H1 (cell line): ENCODE data around the gene PCDH8. TPM values are rescaled to one million over a fixed set of nuclear protein-coding genes. Genes with fewer than 3 reads are reported as not detected.

Experiments used
- GTF2F1 ChIP-seq: IDR thresholded peaks from 2 replicates; pipeline ENCODE4 v1.6.1; 2012; ENCODE audit warnings: low read depth, low read length, improper control_type of control experiment, borderline replicate concordance
- polyA plus RNA-seq, 7 experiments: library from polyadenylated mRNA; depleted of rRNA in 3 of 7; stranded (reverse) in 5 of 7; unstranded in 2 of 7; fragments of >200 nt in 5 of 7; fragments of 200-250 nt in 2 of 7; gene quantifications; 1 replicate in 5 of 7; 2 replicates in 1 of 7; 4 replicates in 1 of 7; pipeline versions ENCODE4 v1.2.1 to v1.2.3, GENCODE V29; 2011 to 2013; ENCODE audit warnings: missing spikeins in 2 of 7, mixed read lengths in 2 of 7
- total RNA-seq: library from RNA; stranded (reverse); fragmentation: NEBNext Ultra II Directional; extraction: Animal tissue kit (Norgen Biotek cat#: 25700); gene quantifications from 2 replicates; pipeline ENCODE4 v1.2.1, GENCODE V29; 2021
- TF ChIP-seq, protein P1 (sequence below): fragments of 300-600 bp; sonication (generic); IDR thresholded peaks from 2 replicates; pipeline ENCODE4 v1.7.1; 2012; ENCODE audit warnings: low read length, moderate library complexity, mild to moderate bottlenecking, inconsistent platforms; ENCODE audit not compliant: insufficient replicate concordance

The PCDH8 gene
- total and polyA plus RNA-seq, 2 of the 8 experiments (the other 6 are each of a cell fraction or from before 2014, with no cell fraction given): 0.82 to 1.6 TPM

DNA sequence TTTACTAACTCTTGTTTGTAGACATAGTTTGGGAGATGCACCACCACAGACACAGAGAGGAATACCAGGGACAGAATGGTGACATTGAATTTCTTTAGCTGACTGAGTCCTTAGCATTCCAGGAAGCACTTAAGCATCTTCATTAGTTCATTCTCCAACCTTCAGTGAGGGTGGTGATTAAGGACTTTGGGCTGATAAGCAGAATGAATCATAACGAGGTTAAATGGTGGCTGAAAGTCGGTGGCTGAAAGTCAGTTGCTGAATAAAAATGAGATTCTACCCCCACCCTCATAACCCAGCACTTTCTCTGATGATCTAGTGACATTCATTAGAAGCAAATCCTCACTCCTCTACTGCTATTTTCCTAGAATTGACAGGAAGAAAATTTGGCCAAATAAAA is 10.6 kb downstream of the PCDH8 start (continued):
- TF ChIP-seq, protein P1, sequence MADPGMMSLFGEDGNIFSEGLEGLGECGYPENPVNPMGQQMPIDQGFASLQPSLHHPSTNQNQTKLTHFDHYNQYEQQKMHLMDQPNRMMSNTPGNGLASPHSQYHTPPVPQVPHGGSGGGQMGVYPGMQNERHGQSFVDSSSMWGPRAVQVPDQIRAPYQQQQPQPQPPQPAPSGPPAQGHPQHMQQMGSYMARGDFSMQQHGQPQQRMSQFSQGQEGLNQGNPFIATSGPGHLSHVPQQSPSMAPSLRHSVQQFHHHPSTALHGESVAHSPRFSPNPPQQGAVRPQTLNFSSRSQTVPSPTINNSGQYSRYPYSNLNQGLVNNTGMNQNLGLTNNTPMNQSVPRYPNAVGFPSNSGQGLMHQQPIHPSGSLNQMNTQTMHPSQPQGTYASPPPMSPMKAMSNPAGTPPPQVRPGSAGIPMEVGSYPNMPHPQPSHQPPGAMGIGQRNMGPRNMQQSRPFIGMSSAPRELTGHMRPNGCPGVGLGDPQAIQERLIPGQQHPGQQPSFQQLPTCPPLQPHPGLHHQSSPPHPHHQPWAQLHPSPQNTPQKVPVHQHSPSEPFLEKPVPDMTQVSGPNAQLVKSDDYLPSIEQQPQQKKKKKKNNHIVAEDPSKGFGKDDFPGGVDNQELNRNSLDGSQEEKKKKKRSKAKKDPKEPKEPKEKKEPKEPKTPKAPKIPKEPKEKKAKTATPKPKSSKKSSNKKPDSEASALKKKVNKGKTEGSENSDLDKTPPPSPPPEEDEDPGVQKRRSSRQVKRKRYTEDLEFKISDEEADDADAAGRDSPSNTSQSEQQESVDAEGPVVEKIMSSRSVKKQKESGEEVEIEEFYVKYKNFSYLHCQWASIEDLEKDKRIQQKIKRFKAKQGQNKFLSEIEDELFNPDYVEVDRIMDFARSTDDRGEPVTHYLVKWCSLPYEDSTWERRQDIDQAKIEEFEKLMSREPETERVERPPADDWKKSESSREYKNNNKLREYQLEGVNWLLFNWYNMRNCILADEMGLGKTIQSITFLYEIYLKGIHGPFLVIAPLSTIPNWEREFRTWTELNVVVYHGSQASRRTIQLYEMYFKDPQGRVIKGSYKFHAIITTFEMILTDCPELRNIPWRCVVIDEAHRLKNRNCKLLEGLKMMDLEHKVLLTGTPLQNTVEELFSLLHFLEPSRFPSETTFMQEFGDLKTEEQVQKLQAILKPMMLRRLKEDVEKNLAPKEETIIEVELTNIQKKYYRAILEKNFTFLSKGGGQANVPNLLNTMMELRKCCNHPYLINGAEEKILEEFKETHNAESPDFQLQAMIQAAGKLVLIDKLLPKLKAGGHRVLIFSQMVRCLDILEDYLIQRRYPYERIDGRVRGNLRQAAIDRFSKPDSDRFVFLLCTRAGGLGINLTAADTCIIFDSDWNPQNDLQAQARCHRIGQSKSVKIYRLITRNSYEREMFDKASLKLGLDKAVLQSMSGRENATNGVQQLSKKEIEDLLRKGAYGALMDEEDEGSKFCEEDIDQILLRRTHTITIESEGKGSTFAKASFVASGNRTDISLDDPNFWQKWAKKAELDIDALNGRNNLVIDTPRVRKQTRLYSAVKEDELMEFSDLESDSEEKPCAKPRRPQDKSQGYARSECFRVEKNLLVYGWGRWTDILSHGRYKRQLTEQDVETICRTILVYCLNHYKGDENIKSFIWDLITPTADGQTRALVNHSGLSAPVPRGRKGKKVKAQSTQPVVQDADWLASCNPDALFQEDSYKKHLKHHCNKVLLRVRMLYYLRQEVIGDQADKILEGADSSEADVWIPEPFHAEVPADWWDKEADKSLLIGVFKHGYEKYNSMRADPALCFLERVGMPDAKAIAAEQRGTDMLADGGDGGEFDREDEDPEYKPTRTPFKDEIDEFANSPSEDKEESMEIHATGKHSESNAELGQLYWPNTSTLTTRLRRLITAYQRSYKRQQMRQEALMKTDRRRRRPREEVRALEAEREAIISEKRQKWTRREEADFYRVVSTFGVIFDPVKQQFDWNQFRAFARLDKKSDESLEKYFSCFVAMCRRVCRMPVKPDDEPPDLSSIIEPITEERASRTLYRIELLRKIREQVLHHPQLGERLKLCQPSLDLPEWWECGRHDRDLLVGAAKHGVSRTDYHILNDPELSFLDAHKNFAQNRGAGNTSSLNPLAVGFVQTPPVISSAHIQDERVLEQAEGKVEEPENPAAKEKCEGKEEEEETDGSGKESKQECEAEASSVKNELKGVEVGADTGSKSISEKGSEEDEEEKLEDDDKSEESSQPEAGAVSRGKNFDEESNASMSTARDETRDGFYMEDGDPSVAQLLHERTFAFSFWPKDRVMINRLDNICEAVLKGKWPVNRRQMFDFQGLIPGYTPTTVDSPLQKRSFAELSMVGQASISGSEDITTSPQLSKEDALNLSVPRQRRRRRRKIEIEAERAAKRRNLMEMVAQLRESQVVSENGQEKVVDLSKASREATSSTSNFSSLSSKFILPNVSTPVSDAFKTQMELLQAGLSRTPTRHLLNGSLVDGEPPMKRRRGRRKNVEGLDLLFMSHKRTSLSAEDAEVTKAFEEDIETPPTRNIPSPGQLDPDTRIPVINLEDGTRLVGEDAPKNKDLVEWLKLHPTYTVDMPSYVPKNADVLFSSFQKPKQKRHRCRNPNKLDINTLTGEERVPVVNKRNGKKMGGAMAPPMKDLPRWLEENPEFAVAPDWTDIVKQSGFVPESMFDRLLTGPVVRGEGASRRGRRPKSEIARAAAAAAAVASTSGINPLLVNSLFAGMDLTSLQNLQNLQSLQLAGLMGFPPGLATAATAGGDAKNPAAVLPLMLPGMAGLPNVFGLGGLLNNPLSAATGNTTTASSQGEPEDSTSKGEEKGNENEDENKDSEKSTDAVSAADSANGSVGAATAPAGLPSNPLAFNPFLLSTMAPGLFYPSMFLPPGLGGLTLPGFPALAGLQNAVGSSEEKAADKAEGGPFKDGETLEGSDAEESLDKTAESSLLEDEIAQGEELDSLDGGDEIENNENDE: no peak
- TF ChIP-seq GTF2F1: no peak
